NB4 (cell line): ENCODE data around the gene FAM20A.

Source experiments
- POLR2A ChIP-seq: IDR thresholded peaks from 2 replicates; pipeline ENCODE4 v1.6.1; 2011; ENCODE audit warnings: mild to moderate bottlenecking; ENCODE audit not compliant: insufficient read length; ENCODE audit errors: extremely low read depth
- TF ChIP-seq, protein P1 (sequence below): IDR thresholded peaks from one replicate; pipeline ENCODE4 v1.5.1; 2012; ENCODE audit warnings: low read depth, low read length
- TF ChIP-seq, protein P2 (sequence below): IDR thresholded peaks from 2 replicates; pipeline ENCODE4 v1.6.1; 2011; ENCODE audit warnings: low read depth, low read length

GRCh38 chr17:68501074-68501473, 100.1 kb downstream of the FAM20A start:
- no peak for TF ChIP-seq POLR2A
- TF ChIP-seq, protein P1, sequence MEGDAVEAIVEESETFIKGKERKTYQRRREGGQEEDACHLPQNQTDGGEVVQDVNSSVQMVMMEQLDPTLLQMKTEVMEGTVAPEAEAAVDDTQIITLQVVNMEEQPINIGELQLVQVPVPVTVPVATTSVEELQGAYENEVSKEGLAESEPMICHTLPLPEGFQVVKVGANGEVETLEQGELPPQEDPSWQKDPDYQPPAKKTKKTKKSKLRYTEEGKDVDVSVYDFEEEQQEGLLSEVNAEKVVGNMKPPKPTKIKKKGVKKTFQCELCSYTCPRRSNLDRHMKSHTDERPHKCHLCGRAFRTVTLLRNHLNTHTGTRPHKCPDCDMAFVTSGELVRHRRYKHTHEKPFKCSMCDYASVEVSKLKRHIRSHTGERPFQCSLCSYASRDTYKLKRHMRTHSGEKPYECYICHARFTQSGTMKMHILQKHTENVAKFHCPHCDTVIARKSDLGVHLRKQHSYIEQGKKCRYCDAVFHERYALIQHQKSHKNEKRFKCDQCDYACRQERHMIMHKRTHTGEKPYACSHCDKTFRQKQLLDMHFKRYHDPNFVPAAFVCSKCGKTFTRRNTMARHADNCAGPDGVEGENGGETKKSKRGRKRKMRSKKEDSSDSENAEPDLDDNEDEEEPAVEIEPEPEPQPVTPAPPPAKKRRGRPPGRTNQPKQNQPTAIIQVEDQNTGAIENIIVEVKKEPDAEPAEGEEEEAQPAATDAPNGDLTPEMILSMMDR = no peak
- TF ChIP-seq, protein P2, sequence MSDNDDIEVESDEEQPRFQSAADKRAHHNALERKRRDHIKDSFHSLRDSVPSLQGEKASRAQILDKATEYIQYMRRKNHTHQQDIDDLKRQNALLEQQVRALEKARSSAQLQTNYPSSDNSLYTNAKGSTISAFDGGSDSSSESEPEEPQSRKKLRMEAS = no peak
